BE2C (cell line): ENCODE measurements around the gene ZNF276.

ENCODE experiments used
- DNase-seq: peaks from one replicate; pipeline ENCODE4 v3.0.0-alpha.2; 2020
- H3K27me3 ChIP-seq: fragments of 250-450 bp; sonication (Bioruptor Pico); 2 replicates; pipeline ENCODE4 v1.5.1; 2020; ENCODE audit warnings: mild to moderate bottlenecking
- H3K36me3 ChIP-seq: fragments of 250-450 bp; sonication (Bioruptor Pico); 2 replicates; pipeline ENCODE4 v1.5.1; 2020; ENCODE audit warnings: mild to moderate bottlenecking
- H3K4me1 ChIP-seq: fragments of 250-450 bp; sonication (Bioruptor Pico); 2 replicates; pipeline ENCODE4 v1.5.1; 2020
- H3K4me3 ChIP-seq: 2 replicates; pipeline ENCODE4 v1.5.1; 2011; ENCODE audit warnings: low read depth, low read length
- H3K9me3 ChIP-seq: fragments of 250-450 bp; sonication (Bioruptor Pico); 2 replicates; pipeline ENCODE4 v1.5.1; 2020
- TF ChIP-seq, protein P1 (sequence below): IDR thresholded peaks from 2 replicates; pipeline ENCODE4 v1.5.1; 2012; ENCODE audit warnings: mild to moderate bottlenecking, low read depth, low read length

ZNF276 gene

DNA sequence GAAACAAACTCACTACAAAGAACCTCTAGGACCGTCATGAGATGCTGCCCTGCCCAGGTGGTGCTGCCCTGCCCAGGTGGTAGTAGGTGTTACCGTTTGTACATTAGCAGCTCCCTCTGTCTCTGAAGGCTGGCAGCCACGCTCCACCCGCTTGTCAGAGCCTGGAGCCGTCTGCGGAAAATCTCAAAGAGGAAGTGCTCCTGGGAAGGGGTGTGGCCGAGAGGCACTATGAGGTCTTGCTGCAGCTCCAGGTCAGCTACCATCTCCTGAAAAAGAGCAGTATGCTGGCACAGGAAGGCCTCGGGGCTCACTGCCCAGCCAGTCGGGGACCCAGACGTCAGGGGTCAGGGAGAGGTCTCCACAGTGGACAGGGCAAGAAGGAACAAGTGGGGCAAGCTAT, 28.3 kb downstream of the ZNF276 start:
- Histone ChIP-seq H3K9me3 (no peaks in the 10 kb centered on the region), H3K4me3 (no peak overlapping the region), H3K27me3 (no peaks in the 10 kb centered on the region), H3K4me1 (peaks cover 5% of the 10 kb centered on the region; the same call in 1 of the 2 replicates), H3K36me3 (peaks cover 60% of the 10 kb centered on the region)
- DNase-seq: no peak
- TF ChIP-seq, protein P1, sequence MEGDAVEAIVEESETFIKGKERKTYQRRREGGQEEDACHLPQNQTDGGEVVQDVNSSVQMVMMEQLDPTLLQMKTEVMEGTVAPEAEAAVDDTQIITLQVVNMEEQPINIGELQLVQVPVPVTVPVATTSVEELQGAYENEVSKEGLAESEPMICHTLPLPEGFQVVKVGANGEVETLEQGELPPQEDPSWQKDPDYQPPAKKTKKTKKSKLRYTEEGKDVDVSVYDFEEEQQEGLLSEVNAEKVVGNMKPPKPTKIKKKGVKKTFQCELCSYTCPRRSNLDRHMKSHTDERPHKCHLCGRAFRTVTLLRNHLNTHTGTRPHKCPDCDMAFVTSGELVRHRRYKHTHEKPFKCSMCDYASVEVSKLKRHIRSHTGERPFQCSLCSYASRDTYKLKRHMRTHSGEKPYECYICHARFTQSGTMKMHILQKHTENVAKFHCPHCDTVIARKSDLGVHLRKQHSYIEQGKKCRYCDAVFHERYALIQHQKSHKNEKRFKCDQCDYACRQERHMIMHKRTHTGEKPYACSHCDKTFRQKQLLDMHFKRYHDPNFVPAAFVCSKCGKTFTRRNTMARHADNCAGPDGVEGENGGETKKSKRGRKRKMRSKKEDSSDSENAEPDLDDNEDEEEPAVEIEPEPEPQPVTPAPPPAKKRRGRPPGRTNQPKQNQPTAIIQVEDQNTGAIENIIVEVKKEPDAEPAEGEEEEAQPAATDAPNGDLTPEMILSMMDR: no peak

DNA sequence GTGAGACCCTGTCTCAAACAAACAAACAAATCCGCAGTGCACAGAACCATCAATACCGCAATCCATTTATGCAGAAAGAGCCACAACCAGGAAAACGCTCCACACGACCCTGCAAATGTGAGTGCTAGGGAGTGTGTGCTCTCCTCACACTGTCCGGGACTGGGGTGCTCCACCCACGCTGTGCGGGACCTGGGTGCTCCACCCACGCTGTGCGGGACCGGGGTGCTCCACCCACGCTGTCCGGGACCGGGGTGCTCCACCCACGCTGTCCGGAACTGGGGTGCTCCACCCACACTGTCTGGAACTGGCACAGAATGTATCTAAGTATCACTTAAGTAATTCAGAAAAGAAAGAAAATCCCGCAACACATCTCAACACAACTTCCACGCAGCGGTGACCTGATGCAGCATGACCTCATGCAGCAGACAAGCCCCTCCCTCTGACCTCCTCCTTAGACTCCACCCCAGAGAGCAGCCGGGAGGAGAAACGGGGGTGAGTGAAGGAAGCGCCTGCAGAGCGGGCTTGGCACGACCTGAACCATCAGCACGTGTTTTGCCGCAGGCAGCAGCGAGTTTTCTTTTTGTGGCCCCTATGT, 38.5 kb downstream of the ZNF276 start:
- H3K36me3 ChIP-seq: peaks cover 74% of the 10 kb centered on the region
- H3K9me3 ChIP-seq: no peaks in the 10 kb centered on the region
- TF ChIP-seq, protein P1: no peak
- DNase-seq: no peak
- H3K4me1 ChIP-seq: no peaks in the 10 kb centered on the region
- no peak overlapping the region for H3K4me3 ChIP-seq
- no peaks in the 10 kb centered on the region for H3K27me3 ChIP-seq

DNA sequence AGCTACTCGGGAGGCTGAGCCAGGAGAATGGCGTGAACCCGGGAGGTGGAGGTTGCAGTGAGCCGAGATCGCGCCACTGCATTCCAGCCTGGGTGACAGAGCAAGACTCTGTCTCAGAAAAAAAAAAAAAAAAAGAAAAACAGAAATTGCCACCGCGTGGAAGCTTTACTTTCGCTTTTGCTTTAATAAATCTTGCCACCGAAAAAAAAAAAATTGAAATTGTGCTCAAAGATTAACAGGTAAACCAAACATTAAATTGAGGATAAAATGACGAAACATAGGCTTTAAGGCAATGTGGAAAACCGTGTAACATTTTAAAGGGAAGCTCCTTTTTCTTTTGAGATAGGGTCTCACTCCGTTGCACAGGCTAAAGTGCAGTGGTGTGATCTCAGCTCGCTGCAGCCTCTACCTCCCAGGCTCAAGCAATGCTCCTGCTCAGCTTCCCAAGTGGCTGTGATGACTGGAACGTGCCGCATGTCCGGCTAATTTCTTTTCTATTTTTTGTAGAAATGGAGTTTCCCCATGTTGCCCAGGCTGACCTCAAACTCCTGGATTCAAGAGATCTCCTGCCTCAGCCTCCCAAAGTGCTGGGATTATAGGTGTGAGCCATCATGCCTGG, 40.1 kb downstream of the ZNF276 start:
- TF ChIP-seq, protein P1: no peak
- H3K27me3 ChIP-seq: no peaks in the 10 kb centered on the region
- H3K4me1 ChIP-seq: no peaks in the 10 kb centered on the region
- no peak overlapping the region for H3K4me3 ChIP-seq
- no peaks in the 10 kb centered on the region for H3K9me3 ChIP-seq
- peaks cover 78% of the 10 kb centered on the region for H3K36me3 ChIP-seq
- DNase-seq: no peak

DNA sequence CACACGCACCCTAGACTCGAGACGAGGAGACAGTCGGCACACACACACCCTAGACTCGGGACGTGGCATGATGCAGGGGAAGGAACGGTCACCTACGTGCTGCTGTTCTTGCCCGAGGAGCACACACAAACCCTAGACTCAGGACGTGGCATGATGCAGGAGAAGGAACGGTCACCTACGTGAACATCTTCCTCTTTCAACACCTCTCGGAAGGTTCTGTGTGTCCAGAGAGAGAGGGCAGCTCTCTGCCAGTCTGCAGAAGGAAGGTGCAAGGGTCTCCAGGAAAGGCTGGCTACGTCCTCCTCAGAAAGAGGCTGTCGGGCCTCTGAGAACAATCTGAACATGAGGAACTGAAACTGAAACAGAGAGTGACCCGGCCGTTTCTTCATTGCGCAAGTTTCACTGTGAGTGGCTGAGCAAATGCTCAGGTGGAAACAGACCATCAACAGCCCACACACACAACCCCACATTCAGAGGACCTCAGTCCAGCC, 43.4 kb downstream of the ZNF276 start:
- H3K4me3 ChIP-seq: no peak overlapping the region
- no peaks in the 10 kb centered on the region for H3K9me3 ChIP-seq
- no peaks in the 10 kb centered on the region for H3K4me1 ChIP-seq
- H3K36me3 ChIP-seq: peaks cover 79% of the 10 kb centered on the region
- H3K27me3 ChIP-seq: no peaks in the 10 kb centered on the region
- no peak for DNase-seq
- TF ChIP-seq, protein P1: no peak

DNA sequence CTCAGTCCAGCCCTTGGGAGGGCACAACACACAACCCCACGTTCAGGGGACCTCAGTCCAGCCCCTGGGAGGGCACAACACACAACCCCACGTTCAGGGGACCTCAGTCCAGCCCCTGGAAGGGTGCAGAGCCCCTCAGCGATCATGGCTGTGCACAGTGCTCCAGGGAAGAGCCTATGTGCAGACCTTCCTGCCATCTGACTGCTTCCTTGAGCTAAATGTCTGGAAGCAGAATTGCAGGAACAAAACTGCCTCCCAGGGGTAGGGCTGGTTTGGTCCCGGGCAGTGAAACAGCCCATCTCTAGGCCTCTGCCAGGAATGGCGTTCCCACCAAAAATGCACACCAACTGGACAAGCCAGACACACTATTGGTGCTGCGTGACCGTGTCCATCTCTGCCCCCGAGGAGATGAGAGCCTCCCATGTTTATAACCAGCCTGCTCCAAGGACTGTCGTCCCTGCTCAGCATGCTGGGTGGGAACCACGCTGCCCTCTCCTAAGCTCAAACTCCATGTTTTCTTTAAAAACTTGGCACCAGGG, 44.0 kb downstream of the ZNF276 start:
- no peaks in the 10 kb centered on the region for H3K4me1 ChIP-seq
- H3K36me3 ChIP-seq: peaks cover 79% of the 10 kb centered on the region
- no peak overlapping the region for H3K4me3 ChIP-seq
- TF ChIP-seq, protein P1: no peak
- no peaks in the 10 kb centered on the region for H3K27me3 ChIP-seq
- no peak for DNase-seq
- no peaks in the 10 kb centered on the region for H3K9me3 ChIP-seq

DNA sequence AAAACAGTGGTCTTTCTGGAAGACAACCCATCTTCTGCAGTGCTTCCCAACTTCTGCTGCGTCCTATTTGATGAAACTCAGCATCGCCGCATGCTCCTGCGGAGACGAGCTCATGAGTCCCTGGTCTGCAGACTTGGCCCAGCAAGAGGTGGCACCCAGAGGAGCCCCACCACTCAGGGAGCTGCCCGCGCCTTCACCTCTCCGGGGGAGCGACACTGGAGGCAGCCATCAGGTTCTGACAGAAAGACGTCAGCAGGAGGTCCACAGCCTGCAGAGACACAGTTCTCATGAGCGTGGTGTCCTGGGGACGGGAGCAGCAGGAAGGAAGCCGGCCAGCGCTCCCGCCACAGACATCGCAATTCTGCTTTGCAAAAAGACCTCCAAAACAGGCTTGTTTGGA, 49.0 kb downstream of the ZNF276 start:
- Histone ChIP-seq H3K4me3 (no peak overlapping the region), H3K4me1 (no peaks in the 10 kb centered on the region), H3K9me3 (no peaks in the 10 kb centered on the region), H3K27me3 (no peaks in the 10 kb centered on the region), H3K36me3 (peaks cover 82% of the 10 kb centered on the region)
- TF ChIP-seq, protein P1: no peak
- no peak for DNase-seq
